GM19239 (cell line): ENCODE results near the gene FCN2.

Experiments
- DNase-seq: peaks from one replicate; pipeline ENCODE4 v3.0.0; 2011; ENCODE audit warnings: low spot score; ENCODE audit not compliant: insufficient read length
- FAIRE-seq: peaks from 2 replicates; lab custom pipeline; 2011; peaks lifted over from hg19 to GRCh38; lab: Jason Lieb, UNC

FCN2 gene

DNA sequence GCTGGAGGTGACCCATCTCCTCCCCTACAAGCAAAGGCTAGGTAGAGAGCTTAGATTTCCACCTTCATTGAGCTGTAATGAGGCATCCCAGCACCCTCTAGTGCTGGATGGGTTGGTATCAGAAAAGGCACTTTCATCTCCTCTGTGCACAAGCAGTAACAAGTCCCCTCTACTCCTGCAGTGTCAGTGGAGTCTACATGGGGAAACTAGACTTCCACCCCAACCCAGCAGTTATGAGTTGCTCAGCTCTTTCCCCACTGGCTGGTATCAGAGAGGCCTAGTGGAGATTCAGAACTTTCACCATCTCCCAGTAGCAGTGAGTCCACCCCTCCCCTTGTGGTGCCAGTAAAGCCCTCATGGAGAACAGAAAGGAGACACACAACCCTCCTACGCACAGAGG is 19.2 kb downstream of the FCN2 start:
- no peak for FAIRE-seq
- DNase-seq = no peak

GRCh38 chr9:134902936-134903335 is 22.3 kb downstream of the FCN2 start:
- FAIRE-seq (no peak), DNase-seq (no peak)

DNA sequence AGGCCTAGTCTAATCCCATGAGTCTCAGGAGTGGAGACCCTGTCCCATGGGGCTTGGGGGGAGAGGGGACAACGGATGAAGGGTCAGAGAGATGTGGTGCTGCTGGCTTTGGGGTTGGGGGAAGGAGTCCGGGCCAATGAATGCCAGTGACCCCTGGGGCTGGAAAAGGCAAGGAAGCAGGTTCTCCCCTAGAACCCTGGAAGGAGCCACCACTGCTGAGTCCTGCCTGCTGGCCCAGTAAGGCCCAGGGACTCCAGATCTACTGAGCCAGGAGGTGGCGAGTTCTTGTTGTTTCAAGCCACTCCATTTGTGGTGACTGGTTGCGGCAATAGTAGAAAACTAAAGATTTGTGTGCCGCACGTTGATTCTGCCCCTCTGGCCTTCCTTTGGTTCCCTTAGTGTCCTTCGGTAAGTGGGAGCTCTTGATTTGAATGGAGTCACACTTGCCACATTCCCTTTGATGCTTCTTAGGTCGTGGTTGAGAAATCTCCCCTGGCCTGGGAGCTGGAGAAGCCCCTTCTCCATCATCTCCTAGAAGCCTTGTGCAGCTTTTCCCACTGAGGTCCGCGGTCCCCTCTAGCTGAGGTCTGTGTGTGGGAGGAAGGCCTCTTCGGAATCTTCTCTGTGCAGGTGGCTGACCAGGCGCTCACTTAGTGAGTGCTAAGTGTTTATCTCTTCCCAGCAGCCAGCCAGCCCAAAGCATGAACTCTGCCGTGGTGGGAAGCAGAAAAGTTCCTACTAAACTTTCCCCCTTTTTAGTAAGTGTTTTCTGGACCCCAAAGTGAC is 28.1 kb downstream of the FCN2 start:
- DNase-seq = no peak
- FAIRE-seq = no peak

GRCh38 chr9:134909511-134910481 is 29.2 kb downstream of the FCN2 start:
- no peak for DNase-seq
- FAIRE-seq = no peak

DNA sequence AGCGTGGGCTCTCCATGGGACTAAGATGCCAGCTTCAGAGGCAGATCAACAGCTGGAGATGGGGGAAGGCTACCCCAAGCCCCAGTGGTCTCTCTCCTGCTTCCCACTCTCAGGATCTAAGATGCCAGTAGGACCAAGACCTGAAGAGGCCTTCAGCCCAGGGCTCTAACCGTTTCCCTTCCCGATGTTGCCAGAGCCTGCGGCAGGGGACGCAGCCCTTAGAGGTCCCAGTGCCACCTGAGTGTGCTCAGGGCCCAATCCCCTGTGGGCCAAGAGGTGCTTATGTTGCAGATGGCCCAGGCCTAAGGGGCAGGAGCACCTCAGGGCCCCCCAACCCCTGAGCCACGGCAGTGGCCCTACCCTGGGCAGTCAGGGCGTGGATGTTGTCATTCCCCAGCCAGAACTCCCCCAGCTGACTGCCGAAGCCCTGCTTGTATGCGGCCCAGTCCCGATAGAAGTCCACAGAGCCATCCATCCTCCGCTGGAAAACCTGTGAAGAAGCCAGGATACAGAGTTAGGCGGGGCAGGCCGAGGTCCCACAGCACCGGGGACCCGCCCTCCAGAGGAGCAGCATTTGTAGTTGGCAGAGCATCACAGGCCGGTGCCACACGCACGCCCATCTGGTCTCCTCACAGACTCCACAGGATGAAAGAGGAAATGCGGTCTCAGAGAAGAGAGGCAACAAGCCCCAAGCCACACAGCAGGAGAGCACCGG is 31.7 kb downstream of the FCN2 start:
- FAIRE-seq = no peak
- DNase-seq = no peak

DNA sequence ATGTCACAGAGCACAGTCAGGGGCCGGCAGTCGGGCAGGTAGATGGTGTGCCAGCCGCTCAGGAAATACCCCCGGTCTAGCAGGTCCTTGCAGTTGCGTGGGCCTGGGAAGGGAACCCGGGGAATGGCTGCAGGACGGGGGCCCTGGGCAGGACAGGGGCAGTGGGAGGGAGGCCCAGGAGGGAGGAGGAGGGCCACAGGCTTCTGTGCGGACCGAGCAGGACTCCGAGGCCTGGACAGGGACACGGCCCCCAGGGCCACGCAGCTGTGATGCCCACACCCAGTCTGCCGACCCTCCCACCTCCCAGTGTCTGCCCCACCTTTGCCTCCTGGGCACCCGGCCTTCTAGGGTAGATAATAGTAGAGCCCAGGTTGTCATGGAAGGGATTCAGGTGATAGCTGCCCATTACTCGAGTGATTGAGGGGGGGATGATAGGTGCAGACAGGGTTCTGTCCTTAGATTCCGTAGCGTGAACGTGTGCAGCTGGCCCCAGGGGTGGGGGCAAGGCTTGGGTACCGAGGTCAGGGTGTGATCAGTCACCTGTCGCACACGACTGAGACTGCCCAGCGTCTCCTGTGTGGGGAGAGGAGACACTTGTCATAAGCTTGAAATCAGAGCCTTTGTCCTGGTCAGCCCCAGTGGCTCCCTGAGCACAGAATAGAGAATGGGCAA is 32.6 kb downstream of the FCN2 start:
- DNase-seq (no peak), FAIRE-seq (no peak)

GRCh38 chr9:134913713-134914500 is 33.3 kb downstream of the FCN2 start:
- FAIRE-seq (no peak), DNase-seq (no peak)

DNA sequence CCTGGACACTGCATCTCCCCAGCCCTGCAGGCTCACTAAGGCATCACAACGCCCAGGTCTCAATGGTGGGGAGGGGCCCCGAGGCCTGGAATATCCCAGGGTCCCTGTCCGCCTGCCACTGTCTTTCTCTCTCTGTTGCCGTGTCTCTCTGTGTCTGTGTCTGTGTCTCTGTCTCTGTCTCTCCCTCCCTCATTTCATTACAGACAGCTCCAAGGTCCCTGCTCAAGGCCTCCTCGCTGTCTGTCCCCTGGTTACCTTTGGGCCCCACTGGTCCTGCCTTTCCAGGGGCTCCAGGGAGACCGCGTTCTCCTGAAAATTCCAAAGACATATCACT is 33.9 kb downstream of the FCN2 start:
- DNase-seq (no peak), FAIRE-seq (no peak)

DNA sequence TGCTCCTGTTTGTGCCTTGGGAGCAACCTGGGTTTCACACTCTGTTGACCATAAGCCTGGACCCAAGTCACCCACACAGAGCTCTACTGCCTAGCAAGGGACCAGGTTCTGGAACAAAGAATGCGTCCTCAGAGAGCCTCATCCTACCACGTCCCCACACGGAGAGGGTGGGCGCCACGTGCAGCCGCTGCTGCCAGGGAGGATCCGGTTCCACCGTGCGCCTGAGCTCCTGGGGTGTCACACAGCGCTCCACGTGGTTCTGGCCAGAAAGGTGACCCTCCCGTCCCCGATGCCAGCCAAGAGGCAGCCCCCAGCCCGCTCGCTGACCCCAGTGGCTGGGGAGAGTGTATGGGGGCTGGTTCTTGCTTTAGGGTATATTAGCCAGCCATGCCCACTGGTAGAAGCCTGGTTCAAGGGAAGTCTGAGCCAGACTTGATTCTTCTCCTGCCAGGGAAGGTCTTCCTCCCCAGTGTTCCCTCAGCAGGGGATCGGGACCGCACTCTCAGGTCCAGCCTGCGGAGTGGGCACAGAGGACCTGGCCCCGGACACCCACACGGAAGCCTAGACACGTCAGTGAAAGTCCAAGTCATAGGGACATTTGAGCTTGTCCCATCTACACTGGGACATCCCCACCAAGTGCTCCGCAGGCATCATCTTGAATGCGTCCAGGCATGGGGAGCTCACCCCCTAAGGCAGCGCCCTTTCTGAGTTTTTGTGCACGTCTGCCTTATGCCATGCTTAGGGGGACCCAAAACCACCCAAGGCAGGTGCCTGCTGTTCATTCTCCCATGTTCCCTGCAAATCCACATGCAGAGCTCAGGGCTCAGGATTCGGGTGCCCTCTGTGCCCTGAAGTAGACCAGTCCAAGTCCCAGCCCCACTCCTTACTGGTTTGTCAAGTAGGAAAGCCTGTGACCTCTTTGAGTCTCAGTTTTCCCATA is 34.7 kb downstream of the FCN2 start:
- FAIRE-seq (no peak), DNase-seq (no peak)

DNA sequence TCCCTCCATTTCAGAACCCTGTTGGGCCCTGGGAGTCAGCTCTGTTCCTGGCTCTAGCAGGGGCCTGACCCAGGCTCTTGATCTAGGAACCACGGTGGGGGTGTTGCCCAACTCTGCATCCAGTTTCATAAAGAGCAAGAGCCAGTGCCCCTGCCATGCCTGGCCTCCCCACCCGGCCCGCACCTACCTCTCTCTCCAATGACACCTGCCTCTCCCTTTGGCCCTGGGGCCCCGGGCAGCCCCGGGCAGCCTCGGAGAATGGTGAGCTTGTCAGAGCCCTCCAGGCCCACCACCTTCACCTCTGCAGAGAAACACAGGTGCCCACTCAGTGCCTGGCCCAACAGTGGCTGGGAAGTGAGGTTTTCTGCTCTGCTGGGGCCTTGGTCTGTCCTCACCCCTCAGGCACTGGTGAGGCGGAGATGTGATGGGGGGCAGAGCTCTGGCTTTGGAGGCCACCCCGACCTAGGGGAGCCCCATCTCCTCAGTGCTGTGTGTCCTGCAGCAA is 35.6 kb downstream of the FCN2 start:
- FAIRE-seq = no peak
- DNase-seq = no peak

DNA sequence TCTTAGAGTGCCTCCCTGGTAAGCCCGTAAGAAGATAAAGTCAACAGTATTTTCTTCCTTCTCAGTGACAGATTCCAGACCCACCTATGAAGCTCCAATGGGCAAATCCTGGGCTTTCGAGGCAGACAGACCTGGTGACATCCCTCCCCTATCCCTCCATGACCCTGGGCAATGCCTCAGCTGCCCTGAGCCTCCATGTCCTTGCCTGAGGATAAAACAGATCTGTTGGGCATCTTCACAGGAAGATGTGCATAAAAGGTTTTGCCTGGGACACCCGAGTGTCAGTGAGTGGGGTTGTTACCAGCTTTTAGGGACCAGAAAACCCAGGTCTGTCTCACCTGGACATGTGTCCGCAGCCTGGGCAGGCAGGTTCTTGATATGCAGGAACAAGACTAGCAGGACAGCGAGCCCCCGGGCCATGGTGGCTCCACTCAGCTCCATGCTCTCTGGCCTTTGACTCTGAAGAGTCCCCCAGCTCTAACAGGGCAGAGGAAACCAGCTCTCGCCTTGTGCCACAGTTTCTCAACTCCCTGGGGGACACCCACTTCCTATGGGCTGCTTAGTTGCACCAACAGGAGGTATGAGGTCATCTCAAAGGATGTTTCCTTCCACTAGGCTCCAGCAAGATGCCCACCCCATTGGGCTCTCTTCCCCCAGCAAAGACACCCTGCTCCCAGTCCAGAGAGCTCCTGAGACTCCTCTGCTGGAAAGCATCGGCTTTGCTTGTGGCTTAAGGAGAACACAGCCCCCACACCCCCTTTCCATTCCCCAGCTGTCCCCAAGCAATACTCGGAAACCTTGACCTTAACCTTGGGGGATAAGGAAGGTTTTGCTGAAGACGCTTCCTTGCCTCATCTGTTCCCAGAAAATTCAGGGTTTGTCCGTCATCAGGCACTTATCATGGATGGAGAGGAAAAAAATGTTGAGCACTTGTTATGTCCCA is 37.1 kb downstream of the FCN2 start, which contains the start of gene FCN1:
Gene FCN1 (minus strand): TSS at position 482 of the 943 bp plus-strand sequence. CDS start 41 bp downstream, at position 441.
- DNase-seq = no peak
- no peak for FAIRE-seq

DNA sequence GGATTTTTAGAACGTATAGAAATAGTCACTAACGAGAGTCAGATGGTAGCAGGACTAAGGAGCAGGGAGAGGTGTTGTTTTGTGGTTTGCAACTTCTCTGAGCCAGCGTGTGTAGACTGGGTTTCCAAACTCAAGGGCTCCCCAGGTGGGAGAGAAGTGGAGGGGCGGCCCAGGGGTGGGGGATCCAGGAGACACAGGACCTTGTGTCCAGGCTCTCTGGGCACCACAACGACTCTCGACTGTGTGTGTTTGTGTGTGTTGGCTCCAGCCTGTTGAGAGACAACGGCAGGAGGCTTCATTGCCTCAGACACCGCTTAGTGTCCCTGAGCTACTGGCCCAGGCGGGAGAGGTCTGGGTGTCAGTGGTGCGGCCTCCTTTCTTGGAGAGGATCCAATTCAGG is 38.0 kb downstream of the FCN2 start:
- no peak for DNase-seq
- FAIRE-seq = no peak

DNA sequence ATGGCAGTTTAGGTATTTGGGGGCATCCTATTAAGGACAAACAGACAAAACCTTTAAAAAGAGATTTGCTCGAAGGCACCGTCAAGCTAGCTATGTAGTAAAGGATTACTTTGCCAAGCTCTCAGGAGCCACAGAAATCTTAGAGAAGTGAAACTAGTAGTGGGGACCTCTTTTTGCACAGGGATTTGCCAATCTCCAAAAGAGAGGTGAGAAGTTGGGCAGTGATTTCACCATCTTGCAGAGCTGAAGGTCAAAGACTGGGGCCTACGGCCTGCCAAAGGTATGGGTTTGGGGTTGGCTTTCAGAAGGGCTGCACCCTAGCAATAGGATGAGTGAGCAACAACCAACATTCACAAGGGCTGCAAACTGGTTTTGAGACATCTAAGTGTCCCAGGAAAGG is 38.7 kb downstream of the FCN2 start:
- no peak for DNase-seq

DNA sequence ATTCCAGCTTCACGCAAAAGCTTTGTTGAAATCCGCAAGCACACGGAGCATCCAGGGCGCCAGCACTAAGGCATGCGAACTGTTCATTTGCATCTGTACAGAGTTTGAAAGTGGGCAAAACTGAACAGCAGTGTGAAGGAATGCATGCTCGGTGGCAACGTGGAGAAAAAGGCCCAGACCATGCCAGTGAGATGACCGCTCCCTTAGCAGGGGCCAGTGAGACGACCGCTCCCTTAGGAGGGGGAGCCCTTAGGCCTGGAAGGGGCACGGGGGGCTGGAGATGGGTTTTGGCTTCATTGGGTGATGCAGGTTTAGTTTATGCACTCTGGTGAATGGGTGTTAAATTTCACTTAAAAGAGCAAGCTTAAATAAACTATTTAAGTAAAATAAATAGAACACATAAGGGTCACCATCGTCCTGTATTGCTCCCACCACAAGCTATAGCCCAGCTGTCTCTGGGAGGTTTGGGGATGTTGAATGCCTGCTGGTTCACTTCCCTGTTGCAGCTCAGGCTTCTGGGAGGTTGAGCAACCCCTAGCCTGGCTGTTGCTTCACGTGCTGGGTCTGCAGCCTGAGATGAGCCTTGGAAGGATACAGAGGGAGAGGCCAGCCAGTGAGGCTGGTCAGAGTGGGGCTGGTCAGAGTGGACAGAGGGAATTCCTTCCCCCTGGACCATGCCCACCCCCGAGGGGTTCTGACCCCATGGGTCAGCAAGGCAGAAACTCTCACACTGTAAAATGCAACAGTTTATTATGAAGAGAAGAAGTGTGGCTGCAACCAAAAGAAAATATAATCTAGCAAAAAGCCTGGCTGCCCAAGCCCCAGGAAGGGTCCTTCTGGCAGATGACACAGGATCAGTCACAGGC is 41.7 kb downstream of the FCN2 start:
- FAIRE-seq (no peak), DNase-seq (no peak)

More for the DNA sequence above, 38.7 kb downstream of the FCN2 start:
- FAIRE-seq = no peak

GRCh38 chr9:134922932-134923240 is 42.3 kb downstream of the FCN2 start:
- no peak for DNase-seq
- no peak for FAIRE-seq

DNA sequence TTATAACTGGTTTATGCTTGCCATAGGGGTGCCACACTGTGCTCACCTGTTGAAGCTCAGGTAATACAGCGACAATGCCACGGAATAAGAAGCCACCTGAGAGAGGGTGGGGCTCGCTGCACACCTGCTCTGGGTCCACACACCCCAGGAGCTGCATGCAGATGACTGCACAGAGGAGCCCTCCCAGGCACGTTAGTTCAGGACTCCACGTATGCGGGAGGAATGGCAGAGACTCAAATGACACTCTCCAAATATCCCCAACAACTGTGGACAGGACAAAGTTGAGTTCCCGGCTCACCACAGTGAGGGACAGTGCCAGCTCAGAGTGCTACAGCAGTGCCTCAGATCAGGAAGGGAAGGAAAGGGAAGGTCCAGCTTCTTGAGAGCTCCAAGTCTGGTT is 42.9 kb downstream of the FCN2 start:
- DNase-seq (no peak), FAIRE-seq (no peak)
